Mucosa of rectum (tissue), 2 donors: ENCODE measurements around the gene STK39.

Source experiments
- H3K27ac ChIP-seq, 2 donors: one replicate each; pipeline ENCODE4 v1.7.0; 2013; ENCODE audit warnings: inconsistent platforms in 2 of 2, low read depth in 2 of 2, low read length in 2 of 2
- H3K27me3 ChIP-seq, 2 donors: one replicate each; pipeline ENCODE4 v1.7.0; 2013; ENCODE audit warnings: low read length in 2 of 2; ENCODE audit not compliant: control insufficient read depth in 2 of 2, insufficient read depth in 2 of 2
- H3K36me3 ChIP-seq, 2 donors: one replicate each; pipeline ENCODE4 v1.7.0; 2013; ENCODE audit warnings: low read length in 2 of 2; ENCODE audit not compliant: control insufficient read depth in 2 of 2, insufficient read depth in 2 of 2
- H3K4me1 ChIP-seq, 2 donors: one replicate each; pipeline ENCODE4 v1.7.0; 2013; ENCODE audit warnings: low read length in 2 of 2, mild to moderate bottlenecking in 1 of 2; ENCODE audit not compliant: control insufficient read depth in 2 of 2, insufficient read depth in 2 of 2
- H3K4me3 ChIP-seq, 2 donors: one replicate each; pipeline ENCODE4 v1.7.0; 2013; ENCODE audit warnings: low read length in 2 of 2
- H3K9ac ChIP-seq, 2 donors: one replicate each; pipeline ENCODE4 v1.7.0; 2013; ENCODE audit warnings: low read length in 2 of 2, low read depth in 1 of 2, mild to moderate bottlenecking in 1 of 2
- H3K9me3 ChIP-seq, 2 donors: one replicate each; pipeline ENCODE4 v1.7.0; 2013; ENCODE audit warnings: low read length in 2 of 2; ENCODE audit not compliant: control insufficient read depth in 2 of 2
- donor health status: healthy.
- donor health status: Normal muscosa, but diverticular disease.

STK39 gene

DNA sequence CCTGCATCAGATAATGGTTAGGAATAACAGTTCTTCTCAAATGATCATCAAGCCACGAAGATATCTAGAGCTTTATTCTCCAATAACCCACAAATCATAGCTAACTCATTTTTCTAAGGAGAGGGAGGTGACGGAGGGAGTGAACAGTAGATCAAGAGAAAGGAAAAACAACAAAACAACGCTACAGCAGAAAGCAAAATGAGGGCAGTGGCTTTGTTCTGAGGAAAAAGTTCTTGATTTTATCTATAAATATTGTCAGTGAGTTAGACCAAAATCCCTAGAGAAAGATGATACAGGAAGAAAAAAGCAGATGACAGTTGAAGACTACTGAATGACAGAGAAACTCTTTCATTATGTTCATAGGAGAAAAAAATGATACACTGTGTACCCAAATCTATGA lies 71.0 kb downstream of the STK39 start:
- H3K27me3 ChIP-seq, result no peaks in the 10 kb centered on the region
- no peak overlapping the region for H3K4me3 ChIP-seq
- peaks cover 0 to 2% of the 10 kb centered on the region in 2 donors for H3K4me1 ChIP-seq
- no peak overlapping the region for H3K9ac ChIP-seq
- no peaks in the 10 kb centered on the region for H3K9me3 ChIP-seq
- peaks cover 0 to 8% of the 10 kb centered on the region in 2 donors for H3K36me3 ChIP-seq
- H3K27ac ChIP-seq, result no peak overlapping the region

DNA sequence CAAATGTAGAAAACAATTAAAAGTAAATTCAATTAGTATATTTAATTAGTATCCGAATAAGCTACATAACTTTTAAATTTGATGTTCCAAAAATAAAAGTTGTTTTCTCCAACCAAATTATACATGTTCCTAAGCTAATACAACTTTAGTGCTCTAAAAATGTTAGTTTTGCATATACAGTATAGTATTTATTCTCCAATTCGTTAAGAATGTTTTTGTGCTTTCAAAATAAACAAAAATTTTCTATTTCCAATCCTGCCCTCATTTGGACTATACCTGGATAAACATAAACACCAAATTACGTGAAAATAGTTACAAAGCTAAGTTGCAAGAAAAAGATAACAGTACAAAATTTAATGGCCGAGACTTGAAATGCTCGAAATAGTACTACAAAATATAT lies 71.9 kb downstream of the STK39 start:
- Histone ChIP-seq H3K4me3 (no peak overlapping the region), H3K9ac (no peak overlapping the region), H3K27ac (no peak overlapping the region), H3K27me3 (no peaks in the 10 kb centered on the region), H3K36me3 (peaks cover 0 to 3% of the 10 kb centered on the region in 2 donors), H3K9me3 (no peaks in the 10 kb centered on the region), H3K4me1 (peaks cover 0 to under 1% of the 10 kb centered on the region in 2 donors)

DNA sequence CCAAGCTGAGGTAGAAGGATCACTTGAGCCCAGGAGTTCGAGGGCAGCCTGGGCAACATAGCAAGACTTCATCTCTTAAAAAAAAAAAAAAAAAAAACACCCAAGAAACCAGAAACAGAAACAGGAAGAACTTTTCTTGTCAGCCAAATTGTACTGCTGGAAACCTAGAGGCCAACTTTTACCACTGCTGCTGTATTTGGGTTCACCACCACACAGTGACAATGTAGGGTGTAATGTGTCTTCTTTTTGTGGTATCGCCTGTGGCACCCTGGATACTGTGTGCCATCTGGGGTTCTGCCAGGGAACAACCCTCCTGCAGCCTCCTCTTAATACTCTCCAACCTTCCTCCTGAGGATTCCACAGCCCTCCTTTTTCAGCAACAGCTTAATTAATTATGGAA lies 72.6 kb downstream of the STK39 start:
- no peak overlapping the region for H3K4me3 ChIP-seq
- no peaks in the 10 kb centered on the region for H3K27me3 ChIP-seq
- H3K4me1 ChIP-seq, result no peaks in the 10 kb centered on the region
- no peak overlapping the region for H3K27ac ChIP-seq
- no peak overlapping the region for H3K9ac ChIP-seq
- peaks cover 0 to 3% of the 10 kb centered on the region in 2 donors for H3K36me3 ChIP-seq
- H3K9me3 ChIP-seq, result no peaks in the 10 kb centered on the region

DNA sequence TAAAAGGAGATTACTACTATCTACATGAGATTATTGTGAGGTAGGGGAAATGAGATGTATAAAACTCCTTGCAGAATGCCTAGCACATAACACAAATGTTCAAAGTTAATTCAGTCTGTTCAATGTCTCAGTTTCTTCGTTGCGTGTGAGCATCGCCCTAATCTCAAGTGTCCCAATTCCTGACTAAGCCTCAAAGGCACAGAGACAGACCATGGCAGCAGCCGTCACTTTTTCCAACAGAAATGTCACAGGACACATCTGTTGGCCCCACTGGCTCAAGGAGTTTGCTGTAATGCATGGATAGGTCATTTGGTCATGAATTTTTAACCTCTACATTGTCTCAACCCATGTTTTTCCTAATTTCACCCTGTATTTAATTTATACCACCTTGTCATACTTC lies 75.3 kb downstream of the STK39 start:
- no peak overlapping the region for H3K9ac ChIP-seq
- H3K36me3 ChIP-seq, result no peaks in the 10 kb centered on the region
- H3K9me3 ChIP-seq, result no peaks in the 10 kb centered on the region
- H3K27me3 ChIP-seq, result no peaks in the 10 kb centered on the region
- H3K4me1 ChIP-seq, result no peaks in the 10 kb centered on the region
- no peak overlapping the region for H3K4me3 ChIP-seq
- no peak overlapping the region for H3K27ac ChIP-seq

DNA sequence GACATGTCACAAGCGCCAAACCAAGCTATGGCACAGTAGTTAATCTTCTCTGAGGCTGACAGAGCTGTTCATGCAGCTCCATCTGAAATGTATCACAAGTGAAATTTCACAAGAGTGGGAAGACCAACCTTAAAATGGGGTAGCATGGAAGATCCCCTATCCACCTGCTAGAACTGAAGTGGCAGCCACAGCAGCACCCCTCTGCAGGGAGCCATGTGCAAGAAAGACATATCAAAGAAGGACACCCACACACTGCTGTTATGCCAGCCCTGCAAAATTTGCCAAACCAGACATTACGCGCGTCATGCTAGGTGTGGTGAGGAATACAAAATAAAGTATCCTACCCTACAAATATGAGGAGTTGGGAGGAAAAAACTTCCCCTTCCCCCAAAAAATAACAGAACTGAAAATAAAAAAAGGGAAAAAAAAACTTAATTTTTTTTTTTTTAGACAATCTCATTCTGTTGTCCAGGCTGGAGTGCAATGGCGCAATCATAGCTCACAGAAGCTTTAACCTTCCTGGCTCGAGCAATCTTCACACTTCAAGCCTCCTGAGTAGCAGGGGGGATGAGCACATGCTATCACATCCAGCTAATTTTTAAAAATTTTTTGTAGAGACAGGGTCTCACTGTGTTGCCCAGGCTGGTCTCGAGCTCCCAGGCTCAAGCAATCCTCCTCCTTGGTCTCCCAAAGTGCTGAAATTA lies 76.2 kb downstream of the STK39 start:
- no peaks in the 10 kb centered on the region for H3K4me1 ChIP-seq
- no peak overlapping the region for H3K9ac ChIP-seq
- H3K27ac ChIP-seq, result no peak overlapping the region
- H3K9me3 ChIP-seq, result no peaks in the 10 kb centered on the region
- H3K4me3 ChIP-seq, result no peak overlapping the region
- no peaks in the 10 kb centered on the region for H3K27me3 ChIP-seq
- no peaks in the 10 kb centered on the region for H3K36me3 ChIP-seq

DNA sequence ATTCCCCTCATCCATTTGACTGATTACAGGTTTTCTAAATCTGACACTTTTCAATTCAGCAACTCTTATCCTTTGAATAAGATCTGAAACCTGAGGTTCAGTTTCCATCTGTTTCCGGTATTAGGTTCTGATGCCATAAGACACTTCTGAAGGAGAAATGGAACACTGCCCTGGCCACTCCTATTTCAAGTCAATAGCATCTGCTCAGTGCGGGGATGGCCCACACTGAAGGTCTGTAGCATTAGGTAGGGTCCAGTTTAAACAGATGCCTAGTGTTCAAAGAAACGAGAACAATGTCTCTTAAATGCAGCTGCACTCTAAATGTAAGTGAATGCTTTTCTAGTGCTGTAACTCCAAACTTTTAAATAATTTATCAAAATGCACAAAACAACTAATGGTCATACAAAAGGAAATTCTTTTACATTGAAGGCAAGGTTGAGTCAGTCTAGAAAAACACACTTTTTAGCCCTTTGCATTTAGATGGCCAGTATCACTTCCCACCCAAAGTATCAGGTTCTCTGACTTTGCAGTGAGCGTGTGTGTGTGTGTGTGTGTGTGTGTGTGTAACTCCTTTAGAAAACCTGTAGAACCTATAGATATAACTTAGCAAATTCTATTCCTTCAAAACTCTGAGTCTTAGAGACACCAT lies 78.2 kb downstream of the STK39 start:
- Histone ChIP-seq H3K4me3 (no peak overlapping the region), H3K27ac (no peak overlapping the region), H3K36me3 (peaks cover 0 to 1% of the 10 kb centered on the region in 2 donors), H3K9ac (no peak overlapping the region), H3K4me1 (no peaks in the 10 kb centered on the region), H3K27me3 (no peaks in the 10 kb centered on the region), H3K9me3 (no peaks in the 10 kb centered on the region)

DNA sequence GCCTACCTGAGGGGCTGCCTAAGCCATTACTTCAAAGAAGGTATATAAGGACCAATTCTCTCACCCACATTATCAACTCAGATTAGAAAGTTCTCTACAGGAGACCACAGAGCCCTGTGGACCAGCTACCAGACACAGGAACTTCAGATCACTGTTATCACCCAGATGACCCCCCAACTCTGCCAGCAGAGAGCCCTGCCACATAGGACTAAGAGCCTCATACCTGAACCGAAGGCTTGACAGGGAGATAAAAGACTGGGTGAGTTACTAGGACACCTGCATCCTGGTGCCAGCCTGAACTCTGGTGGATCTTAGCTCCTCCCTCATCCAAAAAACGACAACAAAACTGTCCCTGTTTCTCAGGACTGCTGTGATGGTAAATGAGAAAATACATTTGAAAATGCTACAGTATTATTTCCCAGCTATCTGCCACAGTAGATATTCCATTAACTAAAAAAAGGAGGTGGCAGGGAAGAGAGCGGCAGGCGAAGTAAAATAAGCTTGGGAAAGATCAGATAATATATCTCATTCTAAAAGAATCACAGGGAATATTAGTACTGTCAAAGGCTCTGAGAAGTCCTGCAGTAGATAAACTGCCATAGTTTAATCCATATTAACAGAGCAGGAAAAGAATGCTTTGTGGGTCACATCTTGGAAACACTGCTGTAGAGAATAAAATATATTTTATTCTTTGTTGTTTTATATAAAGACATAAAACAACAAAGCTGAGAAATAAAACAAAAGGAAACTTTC lies 79.7 kb downstream of the STK39 start:
- no peak overlapping the region for H3K4me3 ChIP-seq
- H3K27ac ChIP-seq, result no peak overlapping the region
- peaks cover 4 to 11% of the 10 kb centered on the region in 2 donors for H3K36me3 ChIP-seq
- H3K9ac ChIP-seq, result no peak overlapping the region
- no peaks in the 10 kb centered on the region for H3K27me3 ChIP-seq
- no peaks in the 10 kb centered on the region for H3K9me3 ChIP-seq
- no peaks in the 10 kb centered on the region for H3K4me1 ChIP-seq

DNA sequence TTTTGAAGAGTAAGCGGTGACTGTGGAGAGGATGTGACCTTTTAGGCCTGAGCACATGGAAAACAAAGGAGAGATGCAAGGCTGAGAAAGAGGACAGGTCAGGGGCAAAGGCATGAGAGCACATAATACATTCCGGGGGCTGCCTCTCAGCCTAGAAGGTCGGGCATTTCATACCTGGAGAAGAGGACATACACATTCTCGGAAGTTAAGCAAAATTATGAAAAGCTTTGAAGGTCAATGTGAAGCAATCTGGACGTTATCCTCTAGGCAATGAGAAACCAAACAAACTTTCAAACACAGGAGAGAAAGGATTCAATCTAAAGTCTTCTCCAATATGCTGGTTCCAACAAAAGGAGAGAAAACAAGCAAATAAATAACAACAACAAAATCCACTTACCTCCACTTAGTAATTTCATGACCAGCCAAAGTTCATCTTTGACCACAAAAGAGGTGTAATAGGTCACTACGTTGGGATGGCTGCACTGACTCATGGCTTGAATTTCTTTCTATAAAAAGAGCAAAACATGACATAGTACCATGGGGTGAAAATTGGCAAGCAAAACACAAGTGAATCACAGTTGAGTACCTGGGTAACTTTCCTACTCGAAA lies 80.4 kb downstream of the STK39 start:
- Histone ChIP-seq H3K27ac (no peak overlapping the region), H3K4me3 (no peak overlapping the region), H3K9ac (no peak overlapping the region), H3K4me1 (no peaks in the 10 kb centered on the region), H3K27me3 (no peaks in the 10 kb centered on the region), H3K9me3 (no peaks in the 10 kb centered on the region), H3K36me3 (peaks cover 4 to 11% of the 10 kb centered on the region in 2 donors)

DNA sequence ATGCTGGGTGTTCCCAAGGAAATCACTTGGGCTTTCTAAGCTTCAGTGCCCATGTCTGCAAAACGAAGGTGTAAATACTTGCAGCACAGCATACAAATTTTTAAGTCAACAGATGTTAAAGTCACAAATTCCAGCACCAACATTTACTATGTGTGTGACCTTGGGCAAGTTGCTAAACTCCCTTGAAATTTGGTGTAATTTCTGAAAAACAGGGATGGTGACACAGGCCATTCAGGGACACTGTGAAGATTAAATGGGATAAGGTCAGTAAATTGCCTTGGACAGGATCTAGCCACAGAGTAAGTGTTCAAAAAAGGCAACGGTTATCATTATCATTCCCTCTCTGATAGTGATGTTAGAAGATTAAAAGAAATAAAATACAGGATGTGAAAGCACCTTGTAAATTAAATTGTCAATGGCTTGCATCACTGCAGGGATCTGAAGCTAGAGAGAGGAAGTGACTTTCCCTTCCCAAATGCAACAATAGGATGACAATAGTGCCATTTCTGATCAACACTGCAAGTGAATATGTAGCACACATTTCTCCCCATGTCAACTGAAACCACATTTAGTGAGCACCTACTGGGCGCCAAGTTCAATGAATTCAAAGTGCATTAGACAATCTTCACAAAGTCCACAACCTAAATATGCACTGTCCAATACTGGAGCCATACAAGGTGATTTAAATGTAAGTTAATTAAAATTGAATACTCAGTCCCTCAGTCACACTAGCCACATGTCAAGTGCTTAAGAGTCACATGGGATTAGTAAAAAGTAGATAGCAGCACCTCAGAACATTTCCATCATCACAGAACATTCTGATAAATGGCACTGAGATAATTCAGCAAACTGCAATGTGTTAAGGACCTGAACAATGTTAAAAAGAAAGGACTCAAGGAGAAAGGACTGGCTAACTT lies 81.2 kb downstream of the STK39 start:
- Histone ChIP-seq H3K4me1 (no peaks in the 10 kb centered on the region), H3K27ac (no peak overlapping the region), H3K4me3 (no peak overlapping the region), H3K9ac (no peak overlapping the region), H3K9me3 (no peaks in the 10 kb centered on the region), H3K27me3 (no peaks in the 10 kb centered on the region), H3K36me3 (peaks cover 4 to 11% of the 10 kb centered on the region in 2 donors)
